GM12878 (cell line): ENCODE results near the gene CHCHD3. TPM values are rescaled to one million over a fixed set of nuclear protein-coding genes. Genes with fewer than 3 reads are reported as not detected.

Experiments
- ATAC-seq: fragments of 200-7000 bp; cut with Tn5 transposase; 3 replicates; pipeline ENCODE4 v1.9.1; 2020; ENCODE audit warnings: mild to moderate bottlenecking, moderate library complexity
- BruUV-seq: library from RNA; stranded (reverse); fragments of 400-500 nt; replicated peaks from 2 replicates; lab custom pipeline; 2021; lab: Mats Ljungman, UMichigan
- CTCF ChIA-PET: fragments of 300-600 bp; sonication (Branson Sonifier 250); formaldehyde crosslinking; extraction: SDS; loops from one replicate; lab custom pipeline; 2021; ENCODE audit warnings: inconsistent platforms; lab: Yijun Ruan, JAX
- POLR2A ChIA-PET: fragments of 350-600 bp; formaldehyde crosslinking; extraction: SDS; loops from one replicate; lab custom pipeline; 2021; ENCODE audit warnings: inconsistent platforms; lab: Charles Lee
- RAD21 ChIA-PET: fragments of 300-600 bp; sonication (Branson Sonifier 250); formaldehyde crosslinking; loops from one replicate; lab custom pipeline; 2023; ENCODE audit warnings: antibody characterized with exemption; ENCODE audit not compliant: unreplicated experiment; lab: Charles Lee
- SMC1A ChIA-PET: fragments of 300-600 bp; sonication (Branson Sonifier 250); formaldehyde crosslinking; loops from one replicate; lab custom pipeline; 2023; ENCODE audit not compliant: unreplicated experiment, uncharacterized antibody; lab: Charles Lee
- DNase-seq: peaks from one replicate; pipeline ENCODE4 v3.0.0-alpha.2; 2011; ENCODE audit warnings: low read depth, low spot score
- FAIRE-seq: peaks from 3 replicates; lab custom pipeline; 2011; peaks lifted over from hg19 to GRCh38; lab: Jason Lieb, UNC
- H2AFZ ChIP-seq: 2 replicates; pipeline ENCODE4 v1.6.0; 2011; ENCODE audit warnings: low read depth, low read length, control low read depth; ENCODE audit not compliant: control insufficient read depth
- H3K27ac ChIP-seq: 2 replicates; pipeline ENCODE4 v1.5.1; 2011; ENCODE audit warnings: control low read depth; ENCODE audit not compliant: control insufficient read depth, insufficient read depth
- H3K27me3 ChIP-seq, 2 experiments: replicated peaks in 1 of 2; 2 replicates each; pipeline versions ENCODE4 v1.6.0 to v1.6.1; 2011; ENCODE audit warnings: low read length in 1 of 2; ENCODE audit not compliant: control insufficient read depth in 2 of 2, insufficient read depth in 2 of 2
- H3K36me3 ChIP-seq, 2 experiments: 2 replicates each; pipeline ENCODE4 v1.5.1; 2011; ENCODE audit warnings: low read length in 1 of 2; ENCODE audit not compliant: control insufficient read depth in 2 of 2, insufficient read depth in 2 of 2
- H3K4me1 ChIP-seq: 2 replicates; pipeline ENCODE4 v1.6.1; 2011; ENCODE audit warnings: mild to moderate bottlenecking, low read length, moderate library complexity, mixed read lengths; ENCODE audit not compliant: control insufficient read depth, insufficient read depth
- H3K4me2 ChIP-seq: 2 replicates; pipeline ENCODE4 v1.6.0; 2011; ENCODE audit warnings: control low read depth; ENCODE audit not compliant: control insufficient read depth, insufficient read depth
- H3K4me3 ChIP-seq: fragments of 200-600 bp; sonication (generic); 2 replicates; pipeline ENCODE4 v1.5.1; 2016
- H3K79me2 ChIP-seq: 2 replicates; pipeline ENCODE4 v1.6.0; 2011; ENCODE audit warnings: low read length; ENCODE audit not compliant: control insufficient read depth, insufficient read depth
- H3K9ac ChIP-seq: 2 replicates; pipeline ENCODE4 v1.8.0; 2011; ENCODE audit warnings: low read length, control low read depth, mixed read lengths; ENCODE audit not compliant: control insufficient read depth, insufficient read depth
- H3K9me3 ChIP-seq: replicated peaks from 3 replicates; pipeline ENCODE4 v1.5.1; 2011; ENCODE audit warnings: mild to moderate bottlenecking, low read length; ENCODE audit not compliant: control insufficient read depth, insufficient read depth
- H4K20me1 ChIP-seq: 2 replicates; pipeline ENCODE4 v1.6.0; 2011; ENCODE audit not compliant: control insufficient read depth, insufficient read depth
- BCL11A ChIP-seq: IDR thresholded peaks from 2 replicates; pipeline ENCODE4 v1.6.1; 2011; ENCODE audit warnings: low read depth, low read length
- CBX5 ChIP-seq: sonication (generic); IDR thresholded peaks from 2 replicates; pipeline ENCODE4 v1.6.1; 2016; ENCODE audit warnings: low read depth, moderate library complexity, mild to moderate bottlenecking, inconsistent platforms
- IRF4 ChIP-seq: IDR thresholded peaks from 2 replicates; pipeline ENCODE4 v1.6.1; 2011; ENCODE audit warnings: low read depth, low read length
- PRDM15 ChIP-seq: fragments of 450-650 bp; formaldehyde crosslinking; IDR thresholded peaks from 2 replicates; pipeline ENCODE4 v1.4.0; 2020; ENCODE audit warnings: mild to moderate bottlenecking, moderate library complexity
- RAD51 ChIP-seq: fragments of 450-650 bp; IDR thresholded peaks from 2 replicates; pipeline ENCODE4 v1.6.1; 2016; ENCODE audit warnings: moderate library complexity, mild to moderate bottlenecking, inconsistent platforms
- SKIL ChIP-seq: fragments of 450-650 bp; IDR thresholded peaks from 2 replicates; pipeline ENCODE4 v1.6.1; 2017; ENCODE audit warnings: mild to moderate bottlenecking, low read depth, inconsistent platforms; ENCODE audit not compliant: poor library complexity, severe bottlenecking
- SPI1 ChIP-seq: IDR thresholded peaks from 2 replicates; pipeline ENCODE4 v1.6.1; 2011; ENCODE audit warnings: low read depth, mild to moderate bottlenecking, low read length, moderate library complexity, borderline replicate concordance; ENCODE audit not compliant: insufficient read depth
- SREBF2 ChIP-seq: IDR thresholded peaks from 2 replicates; pipeline ENCODE4 v1.6.1; 2012; ENCODE audit warnings: mild to moderate bottlenecking, low read length
- YY1 ChIP-seq: IDR thresholded peaks from 2 replicates; pipeline ENCODE4 v1.6.1; 2011; ENCODE audit warnings: low read depth, mild to moderate bottlenecking, low read length
- WGBS: methylation state at CpG from one replicate; pipeline ENCODE4 v1.1.6; 2016; ENCODE audit warnings: low lambda C conversion rate; ENCODE audit not compliant: insufficient replicate concordance, insufficient coverage; ENCODE audit errors: missing lambda C conversion rate; 5-methylcytosine and 5-hydroxymethylcytosine counted together
- in situ Hi-C: fragments of 300-500 bp; cut with MboI; formaldehyde crosslinking; loops from 9 replicates; pipeline ENCODE4 v1.14.3; 2018; ENCODE audit warnings: mixed read lengths
- intact Hi-C: fragments of 100-400 bp; cut with micrococcal nuclease; formaldehyde crosslinking; loops from one replicate; pipeline ENCODE4 v1.14.2; 2022; ENCODE audit not compliant: unreplicated experiment
- polyA plus RNA-seq, 11 experiments: library from polyadenylated mRNA; depleted of rRNA in 4 of 11; unstranded in 6 of 11; stranded (reverse) in 5 of 11; fragments of >200 nt; fragmentation: Nextera tagmentation in 4 of 11; fragmentation: Illumina TruSeq in 1 of 11; extraction: Ambion mirVana in 4 of 11; extraction: Trizol in 1 of 11; gene quantifications; 1 replicate in 1 of 11; 2 replicates in 10 of 11; pipeline versions ENCODE4 v1.2.1 to v1.2.3, GENCODE V29; 2011 to 2016; ENCODE audit warnings: inconsistent platforms in 2 of 11, missing spikeins in 2 of 11, low read depth in 1 of 11
- total RNA-seq, 4 experiments: library from RNA; depleted of rRNA in 3 of 4; stranded (reverse); fragments of >200 nt in 3 of 4; fragmentation: Illumina TruSeq in 1 of 4; extraction: Trizol in 1 of 4; gene quantifications; 2 replicates each; pipeline versions ENCODE4 v1.2.1 to v1.2.3, GENCODE V29; 2013 to 2021

CHCHD3 gene
- total and polyA plus RNA-seq, 10 of the 15 experiments (the other 5 are each of a cell fraction or from before 2014, with no cell fraction given): 38.3 to 178 (median 96.2) TPM

GRCh38 chr7:133021196-133021595 is 60.7 kb downstream of the CHCHD3 start:
- H3K4me1 ChIP-seq: no peaks in the 10 kb centered on the region
- ChIA-PET SMC1A (interaction anchor here (1.1 kb wide), 1 partner anchor 115 kb away, joined by 3 read pairs; no protein-coding TSS in a partner anchor), CTCF (interaction anchor here (1.3 kb wide), 1 partner anchor 9 kb away, joined by 5 read pairs; no protein-coding TSS in a partner anchor), RAD21 (no interaction called here), POLR2A (interaction anchor here (1.3 kb wide), 1 partner anchor 12 kb away, joined by 3 read pairs; no protein-coding TSS in a partner anchor)
- 67% methylated on average over 3 of the region's 3 CpGs for WGBS
- DNase-seq (no peak), FAIRE-seq (no peak), ATAC-seq (no peak)
- no peak overlapping the region for H3K4me3 ChIP-seq
- H2AFZ ChIP-seq: no peak overlapping the region
- intact Hi-C loops: no loop called here
- no TSS peak for BruUV-seq
- no peak overlapping the region for H3K9ac ChIP-seq
- H3K27ac ChIP-seq: no peak overlapping the region
- H3K4me2 ChIP-seq: no peak overlapping the region
- H3K36me3 ChIP-seq: peaks cover 0 to 3% of the 10 kb centered on the region in 2 experiments; a peak in 1 of 4 replicates
- in situ Hi-C loops: no loop called here
- H3K79me2 ChIP-seq: no peaks in the 10 kb centered on the region; the same call in 1 of the 2 replicates
- H3K9me3 ChIP-seq: no peaks in the 10 kb centered on the region; the same call in 2 of the 3 replicates
- H3K27me3 ChIP-seq: no peaks in the 10 kb centered on the region
- TF ChIP-seq CBX5 (no peak), IRF4 (no peak), RAD51 (no peak), YY1 (no peak), SPI1 (no peak), PRDM15 (CRISPR knock-in tag) (no peak), BCL11A (no peak), SREBF2 (no peak), SKIL (no peak)
- no peaks in the 10 kb centered on the region for H4K20me1 ChIP-seq
